HCT116 (cell line): ENCODE data around the gene EGFL8. TPM values are rescaled to one million over a fixed set of nuclear protein-coding genes. Genes with fewer than 3 reads are reported as not detected.

Experiments
- ATAC-seq: fragments of 200-7000 bp; cut with Tn5 transposase; 2 replicates; pipeline ENCODE4 v1.9.1; 2020; ENCODE audit warnings: mild to moderate bottlenecking, moderate library complexity
- BruUV-seq: library from RNA; stranded (reverse); fragments of 400-500 nt; replicated peaks from 2 replicates; lab custom pipeline; 2021; lab: Mats Ljungman, UMichigan
- CTCF ChIA-PET: fragments of 300-600 bp; sonication (Branson Sonifier 250); formaldehyde crosslinking; loops from one replicate; lab custom pipeline; 2021; ENCODE audit warnings: antibody characterized with exemption; lab: Charles Lee
- POLR2A ChIA-PET: fragments of 300-600, 350-600 bp; sonication (Branson Sonifier 250); formaldehyde crosslinking; loops from one replicate; lab custom pipeline; 2021; ENCODE audit warnings: antibody characterized with exemption; lab: Charles Lee
- RAD21 ChIA-PET, 2 experiments: fragments of 300-600 bp; sonication (Branson Sonifier 250); formaldehyde crosslinking; loops; one replicate each; lab custom pipeline; 2023; ENCODE audit warnings: low total read pairs in 2 of 2; ENCODE audit not compliant: uncharacterized antibody in 2 of 2, unreplicated experiment in 2 of 2, low non-redundant PET in 1 of 2; lab: Charles Lee
- DNase-seq: peaks from one replicate; pipeline ENCODE4 v3.0.0-alpha.2; 2010; ENCODE audit warnings: low read depth, low spot score
- H2AFZ ChIP-seq: fragments of 200-600 bp; shearing (Covaris generic), sonication (generic); 2 replicates; pipeline ENCODE4 v1.6.1; 2017; ENCODE audit warnings: low read depth, mixed run types, mixed read lengths, antibody characterized with exemption, low read length; ENCODE audit not compliant: poor library complexity, severe bottlenecking
- H3K27ac ChIP-seq: 2 replicates; pipeline ENCODE4 v1.5.1; 2012; ENCODE audit warnings: low read depth, low read length
- H3K27me3 ChIP-seq: fragments of 200-600 bp; sonication (generic); 2 replicates; pipeline ENCODE4 v1.6.1; 2016; ENCODE audit warnings: mixed run types, low read length, mixed read lengths; ENCODE audit not compliant: insufficient read depth
- H3K36me3 ChIP-seq, 2 experiments: fragments of 200-500 bp in 1 of 2; fragments of 200-600 bp in 1 of 2; sonication (Bioruptor generic) in 1 of 2; sonication (generic) in 1 of 2; 2 replicates each; pipeline versions ENCODE4 v1.5.1 to v1.6.1; 2014 to 2016; ENCODE audit warnings: low read length in 2 of 2, inconsistent platforms in 1 of 2, mixed read lengths in 1 of 2, mixed run types in 1 of 2; ENCODE audit not compliant: insufficient read depth in 2 of 2, control insufficient read depth in 1 of 2
- H3K4me1 ChIP-seq, 2 experiments: fragments of 200-600 bp in 1 of 2; sonication (generic) in 1 of 2; 2 replicates each; pipeline versions ENCODE4 v1.5.1 to v1.6.1; 2012 to 2017; ENCODE audit warnings: low read length in 2 of 2, inconsistent platforms in 1 of 2, mild to moderate bottlenecking in 1 of 2, mixed read lengths in 1 of 2, mixed run types in 1 of 2, moderate library complexity in 1 of 2; ENCODE audit not compliant: insufficient read depth in 2 of 2, control insufficient read depth in 1 of 2
- H3K4me2 ChIP-seq: fragments of 200-600 bp; sonication (generic); 2 replicates; pipeline ENCODE4 v1.6.1; 2017; ENCODE audit warnings: mixed run types, low read length, mixed read lengths
- H3K4me3 ChIP-seq, 2 experiments: fragments of 200-600 bp in 1 of 2; sonication (generic) in 1 of 2; replicated peaks in 1 of 2; 2 replicates each; pipeline ENCODE4 v1.5.1; 2011 to 2016; ENCODE audit warnings: low read length in 2 of 2, control low read depth in 1 of 2, low read depth in 1 of 2, mild to moderate bottlenecking in 1 of 2, mixed read lengths in 1 of 2, mixed run types in 1 of 2
- H3K79me2 ChIP-seq: fragments of 200-600 bp; sonication (generic); 2 replicates; pipeline ENCODE4 v1.6.1; 2017; ENCODE audit warnings: mild to moderate bottlenecking, mixed run types, low read length, moderate library complexity, mixed read lengths; ENCODE audit not compliant: insufficient read depth
- H3K9ac ChIP-seq: fragments of 200-600 bp; sonication (generic); 2 replicates; pipeline ENCODE4 v1.6.1; 2016; ENCODE audit warnings: low read length, mixed read lengths
- H3K9me2 ChIP-seq: fragments of 200-600 bp; sonication (generic), shearing (Covaris generic); 2 replicates; pipeline ENCODE4 v1.6.1; 2017; ENCODE audit warnings: mixed run types, mild to moderate bottlenecking, moderate library complexity; ENCODE audit not compliant: insufficient read depth
- H3K9me3 ChIP-seq, 2 experiments: fragments of 200-500 bp in 1 of 2; fragments of 200-600 bp in 1 of 2; sonication (Bioruptor generic) in 1 of 2; sonication (generic) in 1 of 2; 2 replicates each; pipeline ENCODE4 v1.6.1; 2014 to 2017; ENCODE audit warnings: low read length in 2 of 2, mixed read lengths in 2 of 2, inconsistent platforms in 1 of 2, low read depth in 1 of 2, mild to moderate bottlenecking in 1 of 2, mixed run types in 1 of 2, moderate library complexity in 1 of 2; ENCODE audit not compliant: control insufficient read depth in 1 of 2, insufficient read depth in 1 of 2
- H4K20me1 ChIP-seq: fragments of 200-600 bp; sonication (generic), shearing (Covaris generic); 2 replicates; pipeline ENCODE4 v1.6.1; 2017; ENCODE audit warnings: mixed run types, mild to moderate bottlenecking, moderate library complexity; ENCODE audit not compliant: insufficient read depth
- JUND ChIP-seq: IDR thresholded peaks from 2 replicates; pipeline ENCODE4 v1.6.1; 2012
- POLR2AphosphoS5 ChIP-seq: IDR thresholded peaks from 2 replicates; pipeline ENCODE4 v1.6.1; 2011; ENCODE audit warnings: mild to moderate bottlenecking, low read depth, low read length, moderate library complexity
- RAD21 ChIP-seq: IDR thresholded peaks from 2 replicates; pipeline ENCODE4 v1.6.1; 2012; ENCODE audit warnings: low read depth, mild to moderate bottlenecking
- TCF7L2 ChIP-seq: IDR thresholded peaks from 2 replicates; pipeline ENCODE4 v1.7.0; 2011; ENCODE audit warnings: borderline replicate concordance, inconsistent platforms; ENCODE audit not compliant: insufficient read depth, insufficient read length; ENCODE audit errors: extremely low read depth
- intact Hi-C: fragments of 100-400 bp; cut with micrococcal nuclease; formaldehyde crosslinking; loops from 2 replicates; pipeline ENCODE4 v1.10.0; 2022
- total RNA-seq: library from RNA; stranded (reverse); gene quantifications from one replicate; pipeline ENCODE4 v1.2.1, GENCODE V29; 2021; ENCODE audit not compliant: unreplicated experiment
- TF ChIP-seq, protein P1 (sequence below), 3 experiments: fragments of 200-600 bp in 1 of 3; sonication (generic) in 1 of 3; IDR thresholded peaks in 2 of 3; conservative IDR thresholded peaks in 1 of 3; 2 replicates each; pipeline ENCODE4 v1.5.1; 2012 to 2017; ENCODE audit warnings: low read depth in 2 of 3, low read length in 2 of 3, antibody characterized with exemption in 1 of 3, borderline replicate concordance in 1 of 3, control low read depth in 1 of 3, mild to moderate bottlenecking in 1 of 3, mixed read lengths in 1 of 3, mixed run types in 1 of 3, moderate library complexity in 1 of 3; ENCODE audit not compliant: insufficient read depth in 1 of 3
- TF ChIP-seq, protein P2 (sequence below): IDR thresholded peaks from 2 replicates; pipeline ENCODE4 v1.6.1; 2012; ENCODE audit warnings: low read depth
- TF ChIP-seq, protein P3 (sequence below): IDR thresholded peaks from 2 replicates; pipeline ENCODE4 v1.6.1; 2012

EGFL8 gene
- total RNA-seq, 1 experiment from 2014 or later: 29.0 TPM

DNA sequence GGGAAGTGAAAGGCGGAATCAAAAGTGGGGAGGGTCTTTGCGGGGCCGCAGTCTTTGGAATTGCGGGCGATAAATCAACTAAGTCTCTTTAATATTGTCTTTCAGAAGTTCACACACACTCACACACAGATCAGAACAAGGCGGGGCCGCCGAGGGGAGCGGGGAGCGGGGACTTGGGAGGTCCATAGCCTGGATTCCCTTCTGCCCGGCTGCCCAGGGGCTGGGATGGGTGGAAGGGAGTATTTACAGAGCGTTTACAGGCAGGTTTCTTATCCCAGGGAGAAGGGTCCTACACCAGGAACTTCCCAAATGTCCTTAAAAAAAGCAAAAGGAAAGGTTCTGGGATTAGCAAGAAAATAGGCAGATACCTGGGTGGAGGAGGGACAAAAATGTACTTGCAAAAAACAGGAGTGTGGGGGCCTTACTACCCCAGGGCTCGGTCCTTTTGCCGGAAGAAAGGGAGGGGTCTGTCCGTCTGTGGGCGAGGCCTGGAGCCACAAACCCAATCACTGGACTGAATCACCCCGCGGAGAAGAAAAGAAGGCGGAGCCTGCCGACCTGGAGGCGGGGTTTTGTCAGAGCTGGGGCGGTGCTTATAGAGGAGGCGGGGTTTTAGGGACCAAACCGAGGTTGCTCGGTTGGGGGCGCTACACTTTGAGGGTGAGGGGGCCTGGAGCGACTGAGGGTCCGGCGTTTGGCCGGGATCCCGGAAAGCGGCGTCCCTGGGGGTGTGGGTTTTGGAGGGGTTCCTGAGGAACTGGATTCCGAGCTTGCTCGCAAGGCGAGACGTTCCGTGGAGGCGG lies 15.9 kb upstream of the EGFL8 start:
- Histone ChIP-seq H3K9ac (no peak overlapping the region), H3K27ac (no peak overlapping the region), H4K20me1 (no peaks in the 10 kb centered on the region), H3K36me3 (no peaks in the 10 kb centered on the region), H3K4me1 (peaks cover 7 to 15% of the 10 kb centered on the region in 2 experiments; a peak in 3 of 4 replicates), H3K4me2 (no peak overlapping the region), H3K9me2 (no peaks in the 10 kb centered on the region), H3K4me3 (no peak overlapping the region), H3K9me3 (no peaks in the 10 kb centered on the region), H2AFZ (no peak overlapping the region), H3K79me2 (no peaks in the 10 kb centered on the region), H3K27me3 (no peaks in the 10 kb centered on the region)
- TF ChIP-seq TCF7L2: no peak
- TF ChIP-seq, protein P1, sequence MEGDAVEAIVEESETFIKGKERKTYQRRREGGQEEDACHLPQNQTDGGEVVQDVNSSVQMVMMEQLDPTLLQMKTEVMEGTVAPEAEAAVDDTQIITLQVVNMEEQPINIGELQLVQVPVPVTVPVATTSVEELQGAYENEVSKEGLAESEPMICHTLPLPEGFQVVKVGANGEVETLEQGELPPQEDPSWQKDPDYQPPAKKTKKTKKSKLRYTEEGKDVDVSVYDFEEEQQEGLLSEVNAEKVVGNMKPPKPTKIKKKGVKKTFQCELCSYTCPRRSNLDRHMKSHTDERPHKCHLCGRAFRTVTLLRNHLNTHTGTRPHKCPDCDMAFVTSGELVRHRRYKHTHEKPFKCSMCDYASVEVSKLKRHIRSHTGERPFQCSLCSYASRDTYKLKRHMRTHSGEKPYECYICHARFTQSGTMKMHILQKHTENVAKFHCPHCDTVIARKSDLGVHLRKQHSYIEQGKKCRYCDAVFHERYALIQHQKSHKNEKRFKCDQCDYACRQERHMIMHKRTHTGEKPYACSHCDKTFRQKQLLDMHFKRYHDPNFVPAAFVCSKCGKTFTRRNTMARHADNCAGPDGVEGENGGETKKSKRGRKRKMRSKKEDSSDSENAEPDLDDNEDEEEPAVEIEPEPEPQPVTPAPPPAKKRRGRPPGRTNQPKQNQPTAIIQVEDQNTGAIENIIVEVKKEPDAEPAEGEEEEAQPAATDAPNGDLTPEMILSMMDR (IDR thresholded peaks at IDR 0.05 in 2 of 3, conservative IDR thresholded peaks at IDR 0.05 in 1 of 3; ENCODE audit: borderline replicate concordance in 1 of 3, insufficient read depth in 1 of 3, low read depth in 2 of 3, low read length in 2 of 3): 0 out of 6 replicates have a peak, but pooled peaks of 1 of the 3 experiments have one; percentile 18
- no TSS peak for BruUV-seq
- POLR2A ChIA-PET: no interaction called here
- ATAC-seq (peak; percentile 34; the same call in 1 of the 2 replicates), DNase-seq (no peak)
- CTCF ChIA-PET: no interaction called here
- intact Hi-C loops: no loop called here
- RAD21 ChIA-PET: no interaction called here

DNA sequence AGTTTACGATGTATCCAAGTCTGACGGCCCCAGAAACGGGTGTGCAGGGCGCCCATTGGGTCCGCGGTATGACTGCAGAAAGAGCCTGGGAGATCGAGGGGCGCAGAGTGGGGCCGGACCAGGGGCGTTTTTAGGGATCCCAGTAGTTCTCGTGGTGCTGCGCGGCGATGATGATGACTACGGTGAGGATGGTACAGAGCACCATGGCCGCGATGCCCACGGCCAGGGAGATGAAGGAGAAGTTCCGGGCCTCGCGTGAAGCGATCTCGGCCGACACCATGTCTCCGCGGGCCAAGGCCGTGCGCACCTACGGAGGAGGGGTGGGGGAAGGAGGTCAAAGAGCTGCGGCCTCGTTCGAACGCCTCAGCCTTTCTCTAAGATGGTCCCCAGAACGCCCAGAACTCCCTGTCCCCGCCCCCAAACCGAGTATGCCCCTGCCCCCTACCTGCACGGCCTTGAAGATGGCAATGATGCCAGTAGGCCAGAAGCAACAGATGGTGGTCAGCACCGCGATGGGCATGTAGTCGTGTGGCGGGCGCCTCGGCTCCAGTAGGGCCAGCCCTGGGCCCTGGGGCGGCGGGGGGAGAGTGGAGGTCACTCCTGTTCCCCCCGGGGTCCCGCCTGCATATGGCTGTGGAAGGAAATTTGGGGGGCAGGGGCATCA lies 15.2 kb upstream of the EGFL8 start:
- POLR2A ChIA-PET: no interaction called here
- ATAC-seq: no peak
- no peak for DNase-seq
- Histone ChIP-seq H3K9ac (no peak overlapping the region), H3K4me3 (no peak overlapping the region), H3K4me1 (peaks cover 7 to 15% of the 10 kb centered on the region in 2 experiments; a peak in 3 of 4 replicates), H3K27me3 (no peaks in the 10 kb centered on the region), H3K4me2 (no peak overlapping the region), H3K79me2 (peaks cover 1% of the 10 kb centered on the region; the same call in 1 of the 2 replicates), H3K9me3 (no peaks in the 10 kb centered on the region), H3K9me2 (no peaks in the 10 kb centered on the region), H3K27ac (no peak overlapping the region), H4K20me1 (no peaks in the 10 kb centered on the region), H2AFZ (no peak overlapping the region), H3K36me3 (no peaks in the 10 kb centered on the region)
- CTCF ChIA-PET: no interaction called here
- RAD21 ChIA-PET: no interaction called here
- no TSS peak for BruUV-seq
- intact Hi-C loops: no loop called here
- TF ChIP-seq, protein P1 (IDR thresholded peaks at IDR 0.05 in 2 of 3, conservative IDR thresholded peaks at IDR 0.05 in 1 of 3; ENCODE audit: borderline replicate concordance in 1 of 3, insufficient read depth in 1 of 3, low read depth in 2 of 3, low read length in 2 of 3): no peak
- TF ChIP-seq, protein P2, sequence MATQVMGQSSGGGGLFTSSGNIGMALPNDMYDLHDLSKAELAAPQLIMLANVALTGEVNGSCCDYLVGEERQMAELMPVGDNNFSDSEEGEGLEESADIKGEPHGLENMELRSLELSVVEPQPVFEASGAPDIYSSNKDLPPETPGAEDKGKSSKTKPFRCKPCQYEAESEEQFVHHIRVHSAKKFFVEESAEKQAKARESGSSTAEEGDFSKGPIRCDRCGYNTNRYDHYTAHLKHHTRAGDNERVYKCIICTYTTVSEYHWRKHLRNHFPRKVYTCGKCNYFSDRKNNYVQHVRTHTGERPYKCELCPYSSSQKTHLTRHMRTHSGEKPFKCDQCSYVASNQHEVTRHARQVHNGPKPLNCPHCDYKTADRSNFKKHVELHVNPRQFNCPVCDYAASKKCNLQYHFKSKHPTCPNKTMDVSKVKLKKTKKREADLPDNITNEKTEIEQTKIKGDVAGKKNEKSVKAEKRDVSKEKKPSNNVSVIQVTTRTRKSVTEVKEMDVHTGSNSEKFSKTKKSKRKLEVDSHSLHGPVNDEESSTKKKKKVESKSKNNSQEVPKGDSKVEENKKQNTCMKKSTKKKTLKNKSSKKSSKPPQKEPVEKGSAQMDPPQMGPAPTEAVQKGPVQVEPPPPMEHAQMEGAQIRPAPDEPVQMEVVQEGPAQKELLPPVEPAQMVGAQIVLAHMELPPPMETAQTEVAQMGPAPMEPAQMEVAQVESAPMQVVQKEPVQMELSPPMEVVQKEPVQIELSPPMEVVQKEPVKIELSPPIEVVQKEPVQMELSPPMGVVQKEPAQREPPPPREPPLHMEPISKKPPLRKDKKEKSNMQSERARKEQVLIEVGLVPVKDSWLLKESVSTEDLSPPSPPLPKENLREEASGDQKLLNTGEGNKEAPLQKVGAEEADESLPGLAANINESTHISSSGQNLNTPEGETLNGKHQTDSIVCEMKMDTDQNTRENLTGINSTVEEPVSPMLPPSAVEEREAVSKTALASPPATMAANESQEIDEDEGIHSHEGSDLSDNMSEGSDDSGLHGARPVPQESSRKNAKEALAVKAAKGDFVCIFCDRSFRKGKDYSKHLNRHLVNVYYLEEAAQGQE: no peak
- TF ChIP-seq, protein P3, sequence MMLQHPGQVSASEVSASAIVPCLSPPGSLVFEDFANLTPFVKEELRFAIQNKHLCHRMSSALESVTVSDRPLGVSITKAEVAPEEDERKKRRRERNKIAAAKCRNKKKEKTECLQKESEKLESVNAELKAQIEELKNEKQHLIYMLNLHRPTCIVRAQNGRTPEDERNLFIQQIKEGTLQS: no peak
- TF ChIP-seq JUND (no peak), RAD21 (no peak), POLR2AphosphoS5 (no peak)
